HG03066 (cell line): ENCODE measurements around the gene SMU1.

ENCODE experiments used
- ATAC-seq: cut with Tn5 transposase; IDR thresholded peaks from one replicate; pipeline ENCODE4 v1.9.1; 2021; ENCODE audit warnings: low read depth; ENCODE audit not compliant: unreplicated experiment

SMU1 gene

DNA sequence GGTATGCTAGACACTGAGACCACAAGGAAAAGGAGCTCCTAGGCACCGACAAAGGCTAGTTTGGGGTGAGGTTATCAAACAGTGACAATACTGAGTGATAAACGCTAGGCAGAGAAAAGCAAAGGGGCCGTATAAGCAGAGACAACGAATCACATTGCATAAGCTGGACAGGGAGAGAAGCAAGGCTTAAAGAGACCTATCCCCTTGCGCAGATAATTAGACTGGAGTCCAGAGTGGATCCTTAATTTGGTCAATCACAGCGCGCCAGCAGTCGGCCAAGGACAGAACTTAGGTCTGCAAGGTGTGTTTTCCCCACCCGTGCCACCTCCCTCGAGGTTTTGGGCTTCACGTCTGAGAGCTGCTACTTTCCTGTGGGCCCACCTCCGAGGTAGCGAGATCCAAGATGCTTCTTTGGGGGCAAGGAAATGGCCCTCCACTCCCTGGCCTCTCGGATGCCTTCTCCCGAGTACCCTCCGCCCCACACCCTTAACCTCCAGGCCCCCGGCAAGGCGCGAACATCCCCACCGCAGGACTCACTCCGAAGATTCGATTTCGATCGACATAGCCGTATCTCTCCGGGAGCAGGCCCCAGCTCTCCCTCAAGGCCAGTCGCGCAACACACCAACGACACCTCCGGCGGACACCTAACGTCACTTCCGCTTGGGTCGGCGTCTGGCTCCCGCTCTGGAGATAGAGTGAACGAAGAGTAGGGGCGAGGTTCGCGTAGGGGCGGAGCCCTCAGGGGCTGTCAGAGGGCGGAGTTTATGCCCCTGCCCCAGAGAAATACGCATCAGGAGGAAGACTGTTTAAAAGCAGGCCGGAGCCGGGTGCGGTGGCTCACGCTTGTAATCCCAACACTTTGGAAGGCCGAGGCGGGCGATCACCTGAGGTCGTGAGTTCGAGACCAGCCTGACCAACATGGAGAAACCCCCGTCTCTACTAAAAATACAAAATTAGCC, at the start of gene SMU1:
SMU1 (minus strand) TSS at position 629 of the 959 bp plus-strand sequence; CDS start at position 563, 66 bp downstream.
- peak; percentile 99 for ATAC-seq

DNA sequence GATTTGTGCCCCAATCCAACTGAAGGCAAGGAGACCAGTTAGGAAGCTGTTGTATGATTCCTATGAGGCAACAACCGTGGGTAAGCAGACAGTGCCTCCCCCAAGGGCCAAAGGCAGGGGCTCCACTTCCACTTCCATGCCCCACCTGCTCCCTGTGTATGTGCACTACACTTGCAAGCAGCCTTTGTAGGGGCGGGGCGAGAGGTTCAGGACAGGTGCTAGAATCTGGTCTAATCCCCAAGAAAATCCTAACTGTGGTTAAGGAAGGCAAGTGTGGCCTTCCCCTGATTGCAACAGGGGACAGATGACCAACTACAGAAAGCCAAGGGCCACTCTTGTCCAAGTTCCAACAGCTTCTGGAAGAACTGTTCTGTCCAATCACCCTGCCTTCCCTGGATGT, 49.0 kb upstream of the SMU1 start:
- ATAC-seq, result no peak

DNA sequence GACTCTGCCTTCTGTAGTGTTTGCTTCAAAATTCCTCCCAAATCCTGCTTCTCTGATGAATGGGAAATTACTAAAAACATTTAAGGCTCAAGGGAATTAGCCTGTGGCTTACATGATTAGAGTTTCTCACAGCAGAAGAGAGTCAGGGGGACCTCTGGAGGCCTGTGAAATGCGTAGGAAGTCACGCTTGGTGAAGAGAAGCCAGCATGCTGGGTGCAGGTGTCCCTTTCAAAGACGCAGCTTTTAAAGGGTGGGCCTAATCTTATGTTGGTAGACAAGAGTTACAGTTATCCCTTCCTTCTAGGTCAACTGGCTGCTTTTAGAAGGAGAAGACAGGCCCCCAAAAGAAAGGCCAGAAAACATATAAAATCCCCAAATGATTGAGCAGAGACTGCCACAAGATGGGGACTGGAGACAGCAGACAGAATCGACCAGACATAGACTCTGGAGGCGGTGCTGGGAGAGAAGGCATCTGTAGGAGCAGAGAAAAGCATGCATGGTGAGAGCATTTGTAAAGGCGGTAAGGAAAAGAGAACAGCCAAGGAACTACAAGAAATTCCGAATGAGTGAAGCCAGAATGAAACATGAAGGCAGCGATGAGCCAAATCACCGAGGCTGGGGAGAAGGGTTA, 48.4 kb upstream of the SMU1 start:
- peak; percentile 57 for ATAC-seq

DNA sequence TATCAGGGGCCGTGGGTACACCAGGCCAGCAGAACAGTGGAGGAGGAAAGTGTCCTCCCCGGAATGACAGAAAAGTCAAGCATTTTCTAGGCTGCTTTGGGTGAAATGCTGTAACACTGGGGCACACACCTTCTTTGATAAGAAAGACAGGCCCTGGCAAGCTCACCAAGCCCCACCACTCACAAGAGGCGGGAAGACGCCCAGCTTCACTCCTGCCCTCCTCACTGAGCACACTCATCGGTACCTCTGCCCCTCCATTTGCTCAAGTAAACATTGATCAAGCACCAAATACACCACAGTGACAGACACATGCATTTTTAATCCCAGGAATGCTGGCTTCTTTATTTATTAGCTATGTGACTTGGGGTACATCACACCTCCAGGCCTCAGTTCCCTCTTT, 47.6 kb upstream of the SMU1 start:
- no peak for ATAC-seq

DNA sequence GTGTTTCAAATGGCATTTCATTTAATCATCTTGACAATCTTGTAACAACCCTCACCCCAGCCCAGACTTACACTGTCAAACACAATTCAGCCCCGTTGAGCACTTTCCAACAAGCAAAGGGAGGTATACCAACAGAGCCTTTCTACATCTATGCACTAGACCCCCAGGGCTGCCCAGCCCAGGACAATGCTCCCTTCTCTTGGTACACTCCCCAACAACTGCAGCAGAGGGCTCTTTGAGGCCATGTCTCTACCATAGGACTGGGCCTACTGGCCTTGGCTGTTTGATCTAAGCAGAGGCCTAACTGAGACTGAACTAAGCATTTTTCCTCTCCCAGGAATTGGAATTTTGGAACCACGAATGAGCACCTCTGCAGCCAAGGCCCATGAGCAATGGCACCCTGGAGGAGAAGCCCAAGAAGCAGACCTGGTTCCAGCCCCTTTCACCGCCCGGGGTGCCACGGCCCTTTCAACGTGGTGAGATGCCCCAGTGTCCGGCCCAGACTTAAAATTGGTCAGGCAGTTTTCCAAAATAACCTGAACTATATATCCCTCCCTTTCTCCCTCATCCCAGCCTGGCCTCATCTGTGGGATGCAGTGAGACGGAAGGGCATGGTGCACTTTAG, 47.0 kb upstream of the SMU1 start:
- ATAC-seq, result no peak

DNA sequence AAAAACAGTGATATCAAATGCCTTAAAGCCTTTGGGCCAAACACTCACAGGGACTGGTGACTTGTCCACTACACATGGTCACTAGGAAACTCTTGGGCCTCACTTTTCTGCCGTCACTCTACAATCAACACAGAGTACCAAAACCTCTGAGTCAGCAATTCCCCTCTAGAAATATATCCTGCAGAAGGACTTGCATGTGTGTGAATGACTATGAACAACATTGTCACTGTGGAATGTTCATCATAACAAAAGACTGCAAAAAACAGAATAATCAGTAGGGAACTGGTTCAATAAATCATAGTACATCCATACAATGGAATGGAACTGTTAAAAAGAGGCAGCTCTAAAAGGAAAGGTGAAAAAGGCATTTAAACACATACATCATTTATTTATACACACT, 44.1 kb upstream of the SMU1 start:
- no peak for ATAC-seq

DNA sequence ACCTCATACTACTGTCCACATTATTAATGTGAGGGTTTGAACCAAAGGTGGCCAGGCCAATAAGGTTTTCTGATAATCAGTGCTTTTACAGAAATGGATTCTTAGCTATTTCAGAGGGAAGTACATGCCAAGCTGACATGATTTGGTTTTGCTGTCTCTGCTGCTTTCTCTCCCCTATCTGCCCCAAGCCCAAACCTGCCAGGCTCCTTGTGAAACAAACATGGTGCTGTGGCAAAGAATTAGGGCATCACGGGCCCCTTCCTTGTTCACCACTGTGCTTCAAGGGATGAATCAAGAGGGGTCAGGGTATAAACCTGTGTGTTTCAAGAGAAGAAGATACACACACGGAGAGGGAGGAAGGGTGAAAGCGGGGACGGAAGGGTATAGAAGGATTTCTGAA, 41.3 kb upstream of the SMU1 start:
- no peak for ATAC-seq

DNA sequence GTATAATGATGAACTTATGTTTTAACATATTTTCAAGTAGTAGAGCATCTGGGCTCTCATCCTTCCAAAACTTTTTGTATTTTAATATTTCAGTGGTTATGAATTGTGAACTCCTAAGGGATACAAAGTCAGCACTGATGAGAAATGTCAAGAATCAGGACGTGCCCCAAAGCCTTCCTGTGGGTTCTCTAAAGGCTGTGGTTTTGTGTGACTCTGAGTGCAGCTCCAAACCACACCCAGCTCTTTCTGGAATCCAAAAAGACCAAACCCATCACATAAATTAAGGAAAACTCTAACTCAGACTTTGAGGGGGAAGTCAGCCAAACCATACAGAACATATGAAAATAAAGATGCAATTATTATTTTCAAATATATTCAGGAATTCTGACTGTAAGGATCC, 40.8 kb upstream of the SMU1 start:
- ATAC-seq, result no peak

DNA sequence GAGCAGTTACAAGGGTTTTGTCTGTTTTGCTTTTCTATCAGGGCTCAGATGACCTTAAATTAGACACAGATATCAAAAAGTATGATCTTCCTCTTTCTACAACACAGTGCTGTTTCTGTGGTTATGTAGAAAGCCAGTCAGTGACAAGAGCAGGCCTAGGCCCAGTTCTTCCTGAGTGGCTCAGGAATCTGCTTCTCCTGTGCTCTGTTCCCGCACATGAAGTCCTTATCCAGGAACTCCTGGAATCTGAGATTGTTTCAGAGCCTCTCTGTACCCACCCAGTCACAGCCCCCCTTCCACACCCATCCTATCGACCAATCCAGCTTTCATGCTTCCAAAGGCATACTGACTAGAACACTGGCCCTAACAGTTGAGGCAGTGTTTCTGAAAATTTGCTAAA, 40.4 kb upstream of the SMU1 start:
- peak; percentile 45 for ATAC-seq

DNA sequence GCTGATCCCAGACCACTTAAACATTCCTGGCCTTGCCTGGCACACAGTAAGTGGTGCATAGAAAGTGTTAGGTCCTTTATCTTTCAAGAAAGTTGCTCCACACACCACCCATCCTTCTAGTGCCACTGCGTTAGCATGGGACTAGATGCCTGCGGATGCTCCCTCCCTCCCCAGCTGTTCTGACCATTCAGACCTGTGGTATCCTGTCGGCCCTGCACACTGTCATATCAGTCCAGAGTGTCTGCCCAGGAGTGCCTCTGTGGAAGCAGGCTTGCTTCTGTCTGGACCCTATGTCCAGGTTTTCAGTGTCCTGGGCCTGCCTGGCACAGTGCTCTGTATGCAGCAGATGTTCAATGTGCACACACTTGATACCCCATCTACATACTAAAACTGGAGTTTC, 38.3 kb upstream of the SMU1 start:
- ATAC-seq, result no peak

DNA sequence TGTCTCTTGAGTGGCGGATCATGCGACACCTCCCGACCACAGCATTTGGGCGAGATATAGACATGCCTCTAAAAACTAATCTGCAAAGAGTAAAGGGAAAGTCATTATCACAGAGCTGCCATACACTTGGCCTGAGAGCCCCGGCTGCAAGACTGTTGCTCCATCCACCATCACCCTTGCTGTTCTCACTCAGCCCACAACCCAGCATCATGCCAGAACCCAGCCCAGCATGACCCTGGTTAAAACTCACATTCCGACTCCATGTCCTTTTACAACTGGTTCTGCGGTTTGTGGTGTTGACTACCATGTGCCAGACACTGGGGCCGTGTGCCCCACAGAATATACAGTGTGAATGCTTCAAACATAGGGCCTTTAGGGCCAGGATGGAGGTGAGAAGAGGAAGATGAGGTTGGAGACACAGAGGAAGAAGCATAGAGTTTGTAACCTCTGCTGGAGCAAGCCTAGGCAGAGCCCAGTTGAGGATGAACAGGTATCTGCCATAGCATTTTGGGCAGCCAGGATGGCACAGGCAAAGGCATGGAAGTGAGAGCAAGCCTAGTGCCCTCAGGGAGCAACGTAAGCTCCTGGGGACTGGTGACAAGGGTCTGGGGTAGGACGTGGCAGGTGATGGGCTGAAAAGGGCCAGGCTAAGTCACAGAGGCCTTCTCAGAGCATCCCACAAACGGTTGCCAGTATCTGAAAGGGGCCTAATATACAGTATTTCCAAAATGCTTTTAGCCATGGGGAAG, 37.5 kb upstream of the SMU1 start:
- ATAC-seq, result no peak

DNA sequence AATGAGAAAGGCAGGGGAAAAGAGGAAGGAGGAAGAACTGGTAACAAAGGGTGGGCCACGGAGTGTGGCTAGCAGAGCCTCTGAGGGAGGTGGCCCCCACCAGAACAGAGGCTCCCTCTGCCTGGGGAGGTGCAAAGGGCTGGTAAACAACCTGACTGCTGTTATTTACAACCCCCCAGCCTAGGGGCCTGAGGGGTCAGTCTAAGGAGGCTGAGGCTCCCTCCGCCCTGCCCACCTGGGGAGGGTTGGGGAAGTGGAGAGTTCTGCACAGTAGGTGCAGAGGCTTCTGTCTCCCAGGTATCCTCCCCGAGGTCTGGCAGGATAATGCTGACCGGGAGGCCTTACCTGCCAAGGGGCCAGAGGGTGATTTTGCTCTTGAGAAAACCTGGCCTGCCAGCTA, 35.6 kb upstream of the SMU1 start:
- ATAC-seq, result no peak

DNA sequence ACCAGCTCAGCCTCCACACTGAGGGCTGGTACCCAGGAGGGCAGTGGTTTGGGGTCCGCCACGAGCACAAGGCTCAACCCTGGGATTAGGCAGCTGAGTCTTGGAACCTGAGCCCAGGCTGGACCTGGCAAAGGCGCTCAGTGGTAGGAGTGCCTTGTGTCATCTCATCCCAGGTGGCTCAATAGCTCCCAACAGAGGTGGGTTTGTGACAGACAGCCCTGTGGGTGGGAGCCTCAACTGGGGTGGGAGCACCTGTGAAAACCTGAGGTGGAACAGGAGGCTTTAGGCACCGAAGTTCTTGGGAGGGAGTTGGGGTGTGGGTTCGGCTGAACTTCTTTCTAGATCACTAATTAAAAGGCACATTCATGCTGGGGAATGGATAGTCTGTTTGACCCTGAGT, 35.2 kb upstream of the SMU1 start:
- ATAC-seq, result no peak

DNA sequence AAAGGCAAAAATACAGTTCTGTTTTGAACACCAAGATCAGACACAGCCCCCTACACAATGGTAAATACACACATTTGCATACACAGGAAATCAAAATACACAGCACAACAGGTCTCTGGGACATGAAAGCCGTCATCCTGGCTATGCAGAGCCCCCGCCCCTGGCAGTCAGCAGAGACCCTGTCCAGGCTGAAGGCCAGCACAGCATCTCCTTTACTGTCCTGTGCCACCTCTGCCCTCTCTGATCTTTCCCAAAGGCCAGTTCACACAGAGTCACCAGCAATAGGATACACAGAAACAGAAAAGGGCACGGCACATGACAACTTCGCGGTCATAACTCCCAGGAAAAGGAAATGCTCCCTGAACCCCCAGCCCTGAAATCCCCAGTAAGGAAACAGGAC, 34.2 kb upstream of the SMU1 start:
- no peak for ATAC-seq

DNA sequence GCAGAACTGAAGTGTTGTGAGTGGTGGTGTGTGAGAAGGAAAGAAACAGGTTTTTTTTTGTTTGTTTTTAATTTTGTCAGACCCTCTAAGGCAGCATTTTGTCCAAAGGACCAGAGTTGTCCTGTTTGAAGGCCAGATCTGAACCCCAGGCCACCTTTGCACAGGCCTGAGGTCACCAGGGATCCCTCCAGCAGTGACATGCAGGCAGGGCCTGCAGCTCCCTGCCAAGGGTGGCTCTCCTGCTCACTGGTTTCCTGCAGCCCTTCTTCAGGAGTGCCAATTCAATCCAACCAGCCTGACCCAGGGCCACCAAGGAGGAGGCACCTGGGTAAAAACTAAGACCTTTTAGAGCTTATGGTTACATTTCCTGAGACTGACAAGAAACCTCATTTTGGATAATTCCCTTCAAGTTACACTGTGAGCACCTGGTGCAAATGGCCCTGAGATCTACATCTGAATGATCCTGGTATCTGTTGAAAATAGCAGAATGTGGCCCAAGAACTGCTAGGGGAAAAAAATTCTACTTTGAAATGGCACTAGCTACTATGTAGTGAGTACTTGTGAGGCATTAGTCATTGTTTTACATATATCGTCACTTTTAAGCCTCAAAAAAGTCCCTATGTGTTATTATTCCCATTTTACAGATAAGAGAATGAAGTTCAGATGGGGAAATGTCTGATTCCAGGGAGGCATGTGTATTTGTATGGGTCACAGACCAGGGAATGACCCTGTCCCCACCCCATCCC, 33.5 kb upstream of the SMU1 start:
- ATAC-seq, result no peak

DNA sequence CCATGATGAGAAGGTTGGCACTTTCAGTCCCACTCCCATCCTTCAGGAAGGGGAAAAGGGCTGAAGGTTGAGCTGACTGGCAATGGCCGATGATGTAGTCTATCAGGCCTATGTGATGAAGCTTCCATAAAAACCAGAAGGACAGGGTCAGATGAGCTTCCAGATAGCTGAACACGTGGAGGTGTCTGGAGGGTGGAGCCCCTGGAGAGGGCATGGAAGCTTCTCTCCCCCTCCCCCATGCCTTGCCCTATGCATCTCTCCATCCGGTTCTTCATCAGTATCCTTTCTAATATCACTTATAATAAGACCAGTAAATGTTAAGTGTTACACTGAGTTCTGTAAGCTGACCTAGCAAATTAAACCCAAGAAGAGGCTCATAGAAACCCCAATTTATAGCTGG, 32.6 kb upstream of the SMU1 start:
- no peak for ATAC-seq

DNA sequence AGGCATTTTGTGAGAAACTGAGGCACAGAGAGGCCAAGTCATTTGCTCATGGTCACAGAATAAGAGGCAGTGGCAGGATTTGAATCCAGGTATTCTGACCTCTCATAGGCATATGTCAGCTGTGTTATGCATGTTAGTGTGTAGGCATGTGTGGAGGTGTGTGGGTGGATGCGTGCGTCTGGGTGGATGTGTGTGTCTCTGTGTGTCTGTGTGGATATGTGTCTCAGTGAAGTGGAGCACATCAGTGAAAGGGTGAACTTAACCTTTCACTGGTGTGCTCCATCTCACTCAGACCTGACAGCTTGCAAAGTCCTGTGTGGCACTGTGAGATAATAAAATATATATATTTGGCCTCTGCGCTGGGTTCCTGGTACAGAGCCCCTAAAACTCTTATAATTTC, 32.0 kb upstream of the SMU1 start:
- ATAC-seq, result no peak

DNA sequence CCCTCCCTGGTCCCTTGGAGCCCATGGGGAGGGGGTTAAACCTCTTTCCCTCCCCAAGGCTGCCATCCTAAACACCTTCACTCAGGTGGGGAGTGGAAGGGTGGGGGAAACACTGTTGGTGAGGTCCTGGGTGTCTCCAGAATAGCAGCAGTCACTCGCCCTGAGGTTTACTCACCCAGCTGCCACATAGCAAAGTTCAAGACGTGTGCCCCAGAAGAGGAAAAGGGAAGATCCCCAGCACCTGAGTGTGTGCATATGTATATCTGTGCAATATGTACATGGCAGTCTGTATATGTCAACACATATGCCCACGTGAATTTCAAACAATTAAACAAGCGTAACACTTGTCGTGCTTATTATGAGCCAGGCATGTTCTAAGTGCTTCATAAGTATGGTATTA, 31.3 kb upstream of the SMU1 start:
- ATAC-seq, result no peak

DNA sequence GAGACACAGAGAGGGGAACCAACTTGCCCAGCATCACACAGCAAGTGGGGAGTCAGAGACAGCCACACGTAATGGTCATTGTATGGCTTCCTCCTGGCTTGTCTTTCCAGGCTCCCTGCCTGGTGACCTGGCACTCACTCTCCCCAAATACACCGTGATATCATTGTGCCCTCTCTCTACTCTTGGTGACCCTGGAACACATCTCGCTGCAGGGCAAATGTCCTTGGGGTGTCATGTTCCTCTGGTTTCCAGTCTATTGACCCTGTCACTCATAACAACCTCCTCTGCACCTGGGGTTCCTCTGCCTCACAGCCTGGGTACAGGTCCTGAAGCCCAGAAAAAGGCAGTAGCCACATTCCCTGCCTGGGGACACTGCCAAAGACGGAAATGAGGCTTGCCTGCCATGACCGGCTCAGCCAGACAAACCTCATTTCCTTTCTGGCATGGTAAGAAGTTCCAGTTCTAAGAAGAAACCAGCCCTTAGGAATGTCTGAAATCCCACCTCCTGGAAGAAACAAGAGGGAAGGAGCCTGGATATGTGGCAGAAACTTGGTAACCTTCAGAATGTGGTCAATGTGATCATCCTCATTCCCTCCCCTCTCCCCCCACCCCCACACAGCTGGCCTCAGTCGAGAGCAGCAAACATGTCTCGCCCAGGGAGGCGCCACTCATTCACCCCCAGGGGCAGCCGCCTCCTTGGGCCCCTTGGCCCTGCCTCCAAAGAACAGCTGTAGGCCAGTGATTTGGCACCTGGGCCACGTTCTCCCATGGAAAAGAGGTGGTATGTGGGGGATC, 30.6 kb upstream of the SMU1 start:
- no peak for ATAC-seq
